Parathyroid adenoma (tissue), 2 donors: Measurements from ENCODE around the gene HOXC10.

Experiments used
- H2AFZ ChIP-seq: fragments of 300-600 bp; sonication (generic); one replicate; pipeline ENCODE4 v1.7.0; 2017; ENCODE audit warnings: antibody characterized with exemption, mild to moderate bottlenecking
- H3K27ac ChIP-seq: fragments of 300-600 bp; sonication (generic); one replicate; pipeline ENCODE4 v1.7.0; 2017
- H3K27me3 ChIP-seq: fragments of 300-600 bp; sonication (generic); one replicate; pipeline ENCODE4 v1.7.0; 2017; ENCODE audit warnings: low read length; ENCODE audit not compliant: control insufficient read depth, insufficient read depth
- H3K36me3 ChIP-seq: fragments of 300-600 bp; sonication (generic); one replicate; pipeline ENCODE4 v1.7.0; 2017; ENCODE audit warnings: low read length; ENCODE audit not compliant: control insufficient read depth, insufficient read depth
- H3K4me1 ChIP-seq: fragments of 300-600 bp; sonication (generic); one replicate; pipeline ENCODE4 v1.7.0; 2017; ENCODE audit warnings: control low read depth
- H3K4me2 ChIP-seq: fragments of 300-600 bp; sonication (generic); one replicate; pipeline ENCODE4 v1.7.0; 2017; ENCODE audit warnings: low read length
- H3K4me3 ChIP-seq: fragments of 300-600 bp; sonication (generic); one replicate; pipeline ENCODE4 v1.7.0; 2017; ENCODE audit warnings: low read depth, low read length
- H3K79me2 ChIP-seq: fragments of 300-600 bp; sonication (generic); one replicate; pipeline ENCODE4 v1.7.0; 2017; ENCODE audit warnings: control low read depth
- H3K9ac ChIP-seq: fragments of 300-600 bp; sonication (generic); one replicate; pipeline ENCODE4 v1.7.0; 2017; ENCODE audit warnings: mild to moderate bottlenecking
- H3K9me3 ChIP-seq: fragments of 300-600 bp; sonication (generic); one replicate; pipeline ENCODE4 v1.7.0; 2017; ENCODE audit warnings: low read length; ENCODE audit not compliant: control insufficient read depth
- TF ChIP-seq, protein P1 (sequence below): fragments of 300-600 bp; sonication (generic); IDR thresholded peaks from one replicate; pipeline ENCODE4 v1.7.0; 2017; ENCODE audit warnings: antibody characterized with exemption, mild to moderate bottlenecking
- donor health status: primary hyperparathyroidism.

Gene HOXC10

DNA sequence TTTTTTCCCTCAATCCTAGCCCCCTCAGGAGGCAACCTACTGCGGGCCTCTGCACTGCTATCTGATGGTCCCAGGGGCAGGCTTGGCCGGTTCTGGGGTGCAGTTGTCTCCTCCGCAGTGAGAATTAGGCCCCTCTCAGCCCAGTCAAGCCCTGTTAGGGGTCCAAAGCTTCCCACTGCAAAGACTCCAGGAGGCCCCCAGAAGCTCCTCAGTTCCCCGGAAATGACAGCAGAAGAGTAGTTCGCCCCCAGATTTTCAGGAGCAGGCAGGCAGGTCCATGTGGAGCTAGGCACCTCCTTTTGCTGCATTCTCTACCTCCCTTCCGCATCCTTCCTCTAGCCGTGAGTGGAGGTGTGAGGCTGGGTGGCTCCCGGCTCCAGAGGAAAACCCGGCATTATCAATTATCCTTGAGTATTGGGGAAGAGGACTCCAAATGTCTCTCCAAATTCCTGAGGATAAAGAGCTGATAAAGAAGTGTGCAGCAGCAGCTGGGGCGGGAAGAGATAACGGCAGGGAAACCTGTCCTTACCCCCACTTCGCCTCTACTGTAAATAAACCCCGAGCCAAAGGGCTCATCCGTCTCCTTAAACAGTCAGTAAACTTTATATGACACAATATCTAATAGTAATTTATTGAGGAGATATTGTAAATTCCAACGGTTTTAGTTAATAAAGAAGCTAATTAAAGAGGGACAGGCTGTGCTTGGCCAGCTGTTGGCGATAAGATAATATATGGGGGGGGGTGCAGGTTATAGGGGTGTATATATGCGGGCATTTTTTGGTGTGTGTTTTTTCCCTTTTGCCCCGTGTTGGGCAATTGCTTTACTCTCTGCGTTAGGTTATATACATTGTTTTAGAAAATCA is 30.9 kb upstream of the HOXC10 start:
- Histone ChIP-seq H3K27ac (no peak overlapping the region), H3K4me2 (no peak overlapping the region), H3K9me3 (no peaks in the 10 kb centered on the region), H3K79me2 (no peaks in the 10 kb centered on the region), H3K4me3 (no peak overlapping the region), H3K36me3 (no peaks in the 10 kb centered on the region), H3K4me1 (no peaks in the 10 kb centered on the region), H3K27me3 (peaks cover 30% of the 10 kb centered on the region), H2AFZ (no peak overlapping the region), H3K9ac (no peak overlapping the region)
- TF ChIP-seq, protein P1, sequence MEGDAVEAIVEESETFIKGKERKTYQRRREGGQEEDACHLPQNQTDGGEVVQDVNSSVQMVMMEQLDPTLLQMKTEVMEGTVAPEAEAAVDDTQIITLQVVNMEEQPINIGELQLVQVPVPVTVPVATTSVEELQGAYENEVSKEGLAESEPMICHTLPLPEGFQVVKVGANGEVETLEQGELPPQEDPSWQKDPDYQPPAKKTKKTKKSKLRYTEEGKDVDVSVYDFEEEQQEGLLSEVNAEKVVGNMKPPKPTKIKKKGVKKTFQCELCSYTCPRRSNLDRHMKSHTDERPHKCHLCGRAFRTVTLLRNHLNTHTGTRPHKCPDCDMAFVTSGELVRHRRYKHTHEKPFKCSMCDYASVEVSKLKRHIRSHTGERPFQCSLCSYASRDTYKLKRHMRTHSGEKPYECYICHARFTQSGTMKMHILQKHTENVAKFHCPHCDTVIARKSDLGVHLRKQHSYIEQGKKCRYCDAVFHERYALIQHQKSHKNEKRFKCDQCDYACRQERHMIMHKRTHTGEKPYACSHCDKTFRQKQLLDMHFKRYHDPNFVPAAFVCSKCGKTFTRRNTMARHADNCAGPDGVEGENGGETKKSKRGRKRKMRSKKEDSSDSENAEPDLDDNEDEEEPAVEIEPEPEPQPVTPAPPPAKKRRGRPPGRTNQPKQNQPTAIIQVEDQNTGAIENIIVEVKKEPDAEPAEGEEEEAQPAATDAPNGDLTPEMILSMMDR = no peak

DNA sequence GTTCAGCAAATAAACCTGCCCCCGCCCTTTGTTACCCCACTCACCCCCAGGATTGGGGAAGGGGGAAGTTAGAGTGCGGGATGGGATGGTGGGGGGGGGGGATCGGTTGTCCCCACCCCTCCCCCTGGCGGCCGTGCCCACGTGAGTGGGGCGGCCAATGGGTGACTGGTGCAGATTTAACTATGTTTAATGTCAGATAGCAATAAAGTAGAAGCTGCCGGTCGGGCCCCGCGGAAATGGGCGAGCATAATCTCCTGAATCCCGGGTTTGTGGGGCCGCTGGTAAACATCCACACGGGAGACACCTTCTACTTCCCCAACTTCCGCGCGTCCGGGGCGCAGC is 30.3 kb upstream of the HOXC10 start, which contains the start of gene HOXC12:
HOXC12 (plus strand) TSS at position 210 of the 342 bp plus-strand sequence; CDS start at position 237, 27 bp downstream.
- Histone ChIP-seq H3K9ac (no peak within 1 kb of the TSS), H3K4me1 (no peaks in the 10 kb centered on the region), H3K9me3 (no peaks in the 10 kb centered on the region), H3K27me3 (peaks cover 32% of the 10 kb centered on the region), H3K4me2 (no peak within 1 kb of the TSS), H3K79me2 (no peaks in the 10 kb centered on the region), H2AFZ (no peak within 1 kb of the TSS), H3K4me3 (no peak within 1 kb of the TSS), H3K27ac (no peak within 1 kb of the TSS), H3K36me3 (no peaks in the 10 kb centered on the region)
- TF ChIP-seq, protein P1 = no peak

DNA sequence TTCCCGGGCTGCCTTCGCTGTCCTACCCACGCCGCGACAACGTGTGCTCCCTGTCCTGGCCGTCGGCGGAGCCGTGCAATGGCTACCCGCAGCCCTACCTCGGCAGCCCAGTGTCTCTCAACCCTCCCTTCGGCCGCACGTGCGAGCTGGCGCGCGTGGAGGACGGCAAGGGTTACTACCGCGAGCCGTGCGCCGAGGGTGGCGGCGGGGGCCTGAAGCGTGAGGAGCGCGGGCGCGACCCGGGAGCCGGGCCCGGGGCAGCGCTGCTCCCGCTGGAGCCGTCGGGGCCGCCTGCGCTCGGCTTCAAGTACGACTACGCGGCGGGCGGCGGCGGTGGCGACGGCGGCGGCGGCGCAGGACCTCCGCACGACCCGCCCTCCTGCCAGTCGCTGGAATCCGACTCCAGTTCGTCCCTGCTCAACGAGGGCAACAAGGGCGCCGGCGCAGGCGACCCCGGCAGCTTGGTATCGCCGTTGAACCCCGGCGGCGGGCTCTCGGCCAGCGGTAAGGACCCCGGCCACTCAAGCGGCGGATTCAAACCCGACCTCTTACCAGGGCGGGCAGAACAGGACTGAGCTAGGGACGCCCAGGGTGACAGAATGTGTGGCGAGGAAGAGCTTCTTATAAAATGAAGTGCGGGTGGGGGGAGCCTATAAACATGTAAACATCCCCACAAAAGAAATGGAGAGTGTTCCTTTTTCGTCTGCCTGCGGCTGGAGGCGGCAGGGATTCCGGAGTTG is 29.7 kb upstream of the HOXC10 start:
- Histone ChIP-seq H3K79me2 (no peaks in the 10 kb centered on the region), H3K4me1 (no peaks in the 10 kb centered on the region), H3K27me3 (peaks cover 30% of the 10 kb centered on the region), H2AFZ (no peak overlapping the region), H3K27ac (no peak overlapping the region), H3K36me3 (no peaks in the 10 kb centered on the region), H3K9me3 (no peaks in the 10 kb centered on the region), H3K4me2 (no peak overlapping the region), H3K4me3 (no peak overlapping the region), H3K9ac (no peak overlapping the region)
- TF ChIP-seq, protein P1 = no peak

DNA sequence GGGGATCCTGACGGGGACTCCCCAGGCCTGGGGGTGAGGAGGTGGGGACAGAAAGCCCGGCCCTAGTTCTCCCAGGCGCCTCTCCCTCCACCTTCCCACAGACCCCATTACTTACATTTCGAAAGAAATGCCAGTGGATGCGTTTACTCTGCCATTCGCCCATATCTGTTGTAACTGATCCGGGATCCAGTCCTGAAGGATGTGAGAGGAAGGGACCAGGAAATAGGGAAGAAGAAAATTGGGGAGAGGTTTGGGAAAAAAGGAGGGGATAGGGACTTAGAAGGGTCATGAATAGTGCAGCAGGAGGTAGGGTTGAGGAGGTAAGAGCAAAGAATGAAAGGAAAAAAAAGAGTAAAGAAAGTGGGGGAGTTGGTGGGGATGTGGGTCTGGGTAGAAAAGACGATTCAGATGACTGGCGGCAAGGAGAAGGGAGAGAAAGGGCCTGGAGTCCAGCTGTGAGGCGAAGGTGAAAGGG is 29.1 kb upstream of the HOXC10 start:
- Histone ChIP-seq H3K4me1 (no peaks in the 10 kb centered on the region), H3K27ac (no peak overlapping the region), H3K27me3 (peaks cover 29% of the 10 kb centered on the region), H3K4me2 (no peak overlapping the region), H2AFZ (no peak overlapping the region), H3K9ac (no peak overlapping the region), H3K4me3 (no peak overlapping the region), H3K79me2 (no peaks in the 10 kb centered on the region), H3K36me3 (no peaks in the 10 kb centered on the region), H3K9me3 (no peaks in the 10 kb centered on the region)
- TF ChIP-seq, protein P1 = no peak
